Stimulated activated CD4-positive, alpha-beta T cell treated with anti-CD3 and anti-CD28 coated beads, Interleukin-12 subunit alpha, Interleukin-12 subunit beta, amount 100 ng/mL, for 24 hours (primary cell): Measurements from ENCODE around the gene SPSB1.

Experiments used
- DNase-seq, 2 experiments: peaks; one replicate each; pipeline ENCODE4 v3.0.0-alpha.2; 2020; ENCODE audit warnings: low read depth in 2 of 2

The SPSB1 gene

DNA sequence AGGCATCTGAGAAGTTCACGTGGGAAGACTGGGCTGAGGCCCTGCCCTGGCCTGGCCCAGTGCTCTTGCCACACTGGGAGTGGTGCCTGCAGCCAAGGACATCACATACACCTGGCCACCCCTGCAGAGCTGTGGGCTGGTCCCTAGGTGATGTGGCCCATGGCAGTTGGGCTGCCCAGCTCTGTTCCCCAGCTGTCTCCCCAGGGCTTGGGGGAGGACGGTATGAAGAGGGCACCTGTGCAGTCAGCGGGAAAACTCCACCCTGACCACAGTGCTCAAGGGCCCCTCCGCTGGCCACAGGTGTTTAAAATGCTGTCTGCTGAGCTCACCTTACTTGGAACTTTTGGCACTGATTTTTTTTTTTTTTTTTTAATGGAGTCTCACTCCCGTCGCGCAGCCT, 126.2 kb downstream of the SPSB1 start:
- DNase-seq: no peak
